Stimulated activated naive CD4-positive, alpha-beta T cell (primary cell): Measurements from ENCODE around the gene REXO1.
A peak's percentile ranks its signal among the peaks of the same experiment; 100 is the strongest.

ENCODE experiments used
- DNase-seq, 6 experiments: peaks; one replicate each; lab custom pipeline; 2025; lab: John Stamatoyannopoulos, UW

The REXO1 gene

GRCh38 chr19:1861599-1862031, 13.3 kb upstream of the REXO1 start:
- no peak for DNase-seq

GRCh38 chr19:1860821-1861598, 12.7 kb upstream of the REXO1 start:
- DNase-seq = no peak

GRCh38 chr19:1860042-1860775, 11.9 kb upstream of the REXO1 start:
- peak; percentile 34 to 79 (median 72) for DNase-seq

GRCh38 chr19:1859331-1859781, 11.1 kb upstream of the REXO1 start:
- DNase-seq = no peak

- peak in 1 of 6 experiments; percentile 9 for DNase-seq
These were observed 10.3 kb upstream of the REXO1 start for GRCh38 chr19:1858412-1859081.

GRCh38 chr19:1857648-1858326, 9.5 kb upstream of the REXO1 start:
- no peak for DNase-seq

GRCh38 chr19:1856698-1857603, 8.7 kb upstream of the REXO1 start:
- DNase-seq = peak in 5 of 6 experiments; percentile 33 to 55 (median 42)

GRCh38 chr19:1856345-1856697, 8.0 kb upstream of the REXO1 start:
- peak in 2 of 6 experiments; percentile 42 to 46 for DNase-seq

GRCh38 chr19:1855828-1856255, 7.6 kb upstream of the REXO1 start:
- DNase-seq = peak in 5 of 6 experiments; percentile 35 to 59 (median 50)

- peak; percentile 56 to 83 (median 71) for DNase-seq
These were observed 7.0 kb upstream of the REXO1 start for GRCh38 chr19:1855040-1855827.

GRCh38 chr19:1854542-1855039, 6.3 kb upstream of the REXO1 start:
- peak in 1 of 6 experiments; percentile 47 for DNase-seq

GRCh38 chr19:1854039-1854541, 5.8 kb upstream of the REXO1 start:
- DNase-seq = no peak

- peak; percentile 50 to 78 (median 68) for DNase-seq
These were observed 5.2 kb upstream of the REXO1 start for GRCh38 chr19:1853295-1854038.

- peak in 1 of 6 experiments; percentile 30 for DNase-seq
These were observed 4.4 kb upstream of the REXO1 start for GRCh38 chr19:1852581-1853128.

GRCh38 chr19:1851654-1852580, 3.6 kb upstream of the REXO1 start:
- peak; percentile 65 to 82 (median 74) for DNase-seq

- peak in 2 of 6 experiments; percentile 15 to 33 for DNase-seq
These were observed 2.7 kb upstream of the REXO1 start for GRCh38 chr19:1850809-1851653.
